HEK293 (cell line): Measurements from ENCODE around the gene ZNF22.

ENCODE experiments used
- CTCF ChIA-PET: fragments of 350-600 bp; formaldehyde crosslinking; extraction: SDS; loops from one replicate; lab custom pipeline; 2021; ENCODE audit warnings: antibody characterized with exemption; lab: Yijun Ruan, JAX
- POLR2A ChIA-PET: fragments of 300-600 bp; formaldehyde crosslinking; extraction: SDS; loops from one replicate; lab custom pipeline; 2020; ENCODE audit warnings: antibody characterized with exemption, inconsistent platforms; lab: Yijun Ruan, JAX
- H3K27ac ChIP-seq: fragments of 200-500 bp; sonication (Bioruptor generic); 2 replicates; pipeline ENCODE4 v1.5.1; 2014; ENCODE audit warnings: low read depth, low read length, control low read depth, inconsistent platforms; ENCODE audit errors: extremely low read depth
- H3K36me3 ChIP-seq, 2 experiments: fragments of 200-500 bp in 1 of 2; sonication (Bioruptor generic) in 1 of 2; 1 replicate in 1 of 2; 2 replicates in 1 of 2; pipeline ENCODE4 v1.5.1; 2014 to 2017; ENCODE audit warnings: inconsistent platforms in 2 of 2, low read length in 2 of 2; ENCODE audit not compliant: control insufficient read depth in 2 of 2, insufficient read depth in 1 of 2
- H3K4me1 ChIP-seq: fragments of 200-500 bp; sonication (Bioruptor generic); 2 replicates; pipeline ENCODE4 v1.5.1; 2014; ENCODE audit warnings: mild to moderate bottlenecking, low read length, inconsistent platforms; ENCODE audit not compliant: control insufficient read depth, insufficient read depth
- H3K4me3 ChIP-seq: 2 replicates; pipeline ENCODE4 v1.5.1; 2011; ENCODE audit warnings: low read depth, mild to moderate bottlenecking, control low read depth, low read length, moderate library complexity
- H3K9me3 ChIP-seq: fragments of 200-500 bp; sonication (Bioruptor generic); 2 replicates; pipeline ENCODE4 v1.5.1; 2014; ENCODE audit warnings: low read depth, low read length, inconsistent platforms; ENCODE audit not compliant: control insufficient read depth, insufficient read depth
- KLF8 ChIP-seq: fragments of 450-650 bp; formaldehyde crosslinking; IDR thresholded peaks from 2 replicates; pipeline ENCODE4 v1.5.1; 2016; ENCODE audit warnings: missing biosample characterization, missing genetic modification characterization
- RBAK ChIP-seq: fragments of 450-650 bp; formaldehyde crosslinking; IDR thresholded peaks from 2 replicates; pipeline ENCODE4 v1.5.1; 2016; ENCODE audit warnings: missing biosample characterization, missing genetic modification characterization
- SALL2 ChIP-seq: fragments of 450-650 bp; formaldehyde crosslinking; IDR thresholded peaks from 2 replicates; pipeline ENCODE4 v1.5.0; 2017; ENCODE audit warnings: missing biosample characterization, mild to moderate bottlenecking, missing genetic modification characterization, borderline replicate concordance
- ZBTB21 ChIP-seq: fragments of 450-650 bp; formaldehyde crosslinking; IDR thresholded peaks from 2 replicates; pipeline ENCODE4 v1.5.1; 2017; ENCODE audit warnings: missing biosample characterization, missing genetic modification characterization
- ZFP41 ChIP-seq: fragments of 450-650 bp; formaldehyde crosslinking; IDR thresholded peaks from 2 replicates; pipeline ENCODE4 v1.5.1; 2016; ENCODE audit warnings: missing biosample characterization, missing genetic modification characterization, borderline replicate concordance
- ZFP69B ChIP-seq: fragments of 450-650 bp; formaldehyde crosslinking; IDR thresholded peaks from 2 replicates; pipeline ENCODE4 v1.5.1; 2016; ENCODE audit warnings: missing biosample characterization, missing genetic modification characterization
- ZNF112 ChIP-seq: fragments of 450-650 bp; formaldehyde crosslinking; IDR thresholded peaks from 2 replicates; pipeline ENCODE4 v1.5.0; 2017; ENCODE audit warnings: missing biosample characterization, missing genetic modification characterization
- ZNF121 ChIP-seq: fragments of 450-650 bp; formaldehyde crosslinking; IDR thresholded peaks from 2 replicates; pipeline ENCODE4 v1.5.1; 2016; ENCODE audit warnings: missing biosample characterization, missing genetic modification characterization
- ZNF157 ChIP-seq: fragments of 450-650 bp; formaldehyde crosslinking; IDR thresholded peaks from 2 replicates; pipeline ENCODE4 v1.5.1; 2016; ENCODE audit warnings: missing biosample characterization, missing genetic modification characterization
- ZNF169 ChIP-seq: fragments of 450-650 bp; formaldehyde crosslinking; IDR thresholded peaks from 2 replicates; pipeline ENCODE4 v1.5.1; 2016; ENCODE audit warnings: missing biosample characterization, missing genetic modification characterization
- ZNF202 ChIP-seq: fragments of 450-650 bp; formaldehyde crosslinking; IDR thresholded peaks from 2 replicates; pipeline ENCODE4 v1.5.1; 2016; ENCODE audit warnings: missing biosample characterization, missing genetic modification characterization, borderline replicate concordance
- ZNF211 ChIP-seq: fragments of 450-650 bp; formaldehyde crosslinking; IDR thresholded peaks from 2 replicates; pipeline ENCODE4 v1.5.1; 2016; ENCODE audit warnings: low read depth, missing biosample characterization, missing genetic modification characterization
- ZNF223 ChIP-seq: fragments of 450-650 bp; formaldehyde crosslinking; IDR thresholded peaks from 2 replicates; pipeline ENCODE4 v1.5.1; 2016; ENCODE audit warnings: missing biosample characterization, missing genetic modification characterization
- ZNF433 ChIP-seq: fragments of 450-650 bp; formaldehyde crosslinking; IDR thresholded peaks from 2 replicates; pipeline ENCODE4 v1.5.1; 2016; ENCODE audit warnings: missing biosample characterization, missing genetic modification characterization, low read depth
- ZNF529 ChIP-seq: fragments of 450-650 bp; formaldehyde crosslinking; IDR thresholded peaks from 2 replicates; pipeline ENCODE4 v1.5.1; 2017; ENCODE audit warnings: missing genetic modification characterization, missing biosample characterization; ENCODE audit not compliant: insufficient replicate concordance
- ZNF658 ChIP-seq: fragments of 450-650 bp; formaldehyde crosslinking; IDR thresholded peaks from 2 replicates; pipeline ENCODE4; 2016; ENCODE audit warnings: missing biosample characterization, missing genetic modification characterization
- ZNF747 ChIP-seq: fragments of 450-650 bp; formaldehyde crosslinking; IDR thresholded peaks from 2 replicates; pipeline ENCODE4 v1.5.1; 2016; ENCODE audit warnings: missing biosample characterization, missing genetic modification characterization
- TF ChIP-seq, protein P1 (sequence below): fragments of 450-650 bp; formaldehyde crosslinking; IDR thresholded peaks from 2 replicates; pipeline ENCODE4 v1.5.1; 2016; ENCODE audit warnings: missing biosample characterization, missing genetic modification characterization, low read depth
- TF ChIP-seq, protein P2 (sequence below): fragments of 450-650 bp; formaldehyde crosslinking; IDR thresholded peaks from 2 replicates; pipeline ENCODE4 v1.5.1; 2016; ENCODE audit warnings: missing biosample characterization, missing genetic modification characterization
- TF ChIP-seq, protein P3 (sequence below): fragments of 450-650 bp; formaldehyde crosslinking; optimal IDR thresholded peaks from 2 replicates; pipeline ENCODE3; 2016; ENCODE audit warnings: missing biosample characterization, mild to moderate bottlenecking, missing genetic modification characterization
- TF ChIP-seq, protein P4 (sequence below): fragments of 450-650 bp; formaldehyde crosslinking; IDR thresholded peaks from 2 replicates; pipeline ENCODE4 v1.5.1; 2016; ENCODE audit warnings: missing biosample characterization, missing genetic modification characterization

The ZNF22 gene

DNA sequence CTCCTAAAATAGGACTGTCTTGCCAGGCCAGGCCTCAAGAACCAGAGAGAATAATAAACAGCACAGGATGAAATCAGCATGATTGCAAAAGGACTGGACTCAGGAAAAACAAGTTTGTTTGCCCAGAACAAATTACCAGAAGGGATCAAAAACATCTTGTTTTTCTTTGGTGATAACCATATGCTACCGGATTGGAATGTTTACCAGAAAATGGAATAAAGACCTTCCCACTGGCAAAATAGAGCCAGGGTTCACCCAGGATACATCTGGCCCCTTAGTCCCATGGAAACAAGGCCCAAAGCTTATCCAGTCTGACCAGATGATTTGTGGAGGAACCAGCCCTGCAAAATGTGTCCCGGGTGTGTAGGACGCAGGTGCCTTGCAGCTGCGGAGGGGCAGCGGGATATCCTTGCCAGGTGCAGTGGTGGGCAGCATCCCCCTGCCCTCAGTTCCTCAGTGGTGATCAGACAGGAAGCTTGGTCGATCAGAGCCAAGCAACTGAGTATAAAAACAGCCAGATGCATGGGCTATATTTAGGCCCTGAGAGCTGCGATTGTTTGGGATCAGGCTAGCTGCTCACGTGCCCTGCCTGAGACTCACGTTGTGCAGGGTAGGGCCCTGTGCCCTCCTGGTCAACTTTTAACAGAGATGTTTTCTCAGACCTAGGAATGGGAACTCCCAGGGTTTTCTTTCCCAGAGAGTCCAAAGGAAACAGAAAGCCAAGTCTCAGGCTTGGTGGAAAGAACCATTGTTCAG lies 4.6 kb upstream of the ZNF22 start:
- TF ChIP-seq ZFP41 (tag by site-specific recombination), result no peak
- TF ChIP-seq ZNF658 (tag by site-specific recombination), result no peak
- no peak for TF ChIP-seq ZNF169 (tag by site-specific recombination)
- no peak for TF ChIP-seq RBAK (tag by site-specific recombination)
- TF ChIP-seq, protein P1, sequence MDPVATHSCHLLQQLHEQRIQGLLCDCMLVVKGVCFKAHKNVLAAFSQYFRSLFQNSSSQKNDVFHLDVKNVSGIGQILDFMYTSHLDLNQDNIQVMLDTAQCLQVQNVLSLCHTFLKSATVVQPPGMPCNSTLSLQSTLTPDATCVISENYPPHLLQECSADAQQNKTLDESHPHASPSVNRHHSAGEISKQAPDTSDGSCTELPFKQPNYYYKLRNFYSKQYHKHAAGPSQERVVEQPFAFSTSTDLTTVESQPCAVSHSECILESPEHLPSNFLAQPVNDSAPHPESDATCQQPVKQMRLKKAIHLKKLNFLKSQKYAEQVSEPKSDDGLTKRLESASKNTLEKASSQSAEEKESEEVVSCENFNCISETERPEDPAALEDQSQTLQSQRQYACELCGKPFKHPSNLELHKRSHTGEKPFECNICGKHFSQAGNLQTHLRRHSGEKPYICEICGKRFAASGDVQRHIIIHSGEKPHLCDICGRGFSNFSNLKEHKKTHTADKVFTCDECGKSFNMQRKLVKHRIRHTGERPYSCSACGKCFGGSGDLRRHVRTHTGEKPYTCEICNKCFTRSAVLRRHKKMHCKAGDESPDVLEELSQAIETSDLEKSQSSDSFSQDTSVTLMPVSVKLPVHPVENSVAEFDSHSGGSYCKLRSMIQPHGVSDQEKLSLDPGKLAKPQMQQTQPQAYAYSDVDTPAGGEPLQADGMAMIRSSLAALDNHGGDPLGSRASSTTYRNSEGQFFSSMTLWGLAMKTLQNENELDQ (tag by site-specific recombination), result no peak
- no peak for TF ChIP-seq ZNF433
- TF ChIP-seq ZNF157 (tag by site-specific recombination), result no peak
- TF ChIP-seq ZNF223 (tag by site-specific recombination), result no peak
- no peak for TF ChIP-seq ZNF747 (tag by site-specific recombination)
- TF ChIP-seq ZNF112 (tag by site-specific recombination), result no peak
- no peak for TF ChIP-seq ZNF121 (tag by site-specific recombination)
- CTCF ChIA-PET, result interaction anchor here (0.5 to 1.7 kb wide), 4 partner anchors 33 to 1326 kb away, joined by 3 to 5 read pairs (median 4); no protein-coding TSS in a partner anchor
- no peaks in the 10 kb centered on the region for H3K4me1 ChIP-seq
- H3K27ac ChIP-seq, result no peak overlapping the region
- H3K4me3 ChIP-seq, result no peak overlapping the region
- POLR2A ChIA-PET, result interaction anchor here (2.1 kb wide), 1 partner anchor 17 kb away, joined by 10 read pairs; the partner anchor contains the start of gene DEPP1
- peaks cover 0 to 10% of the 10 kb centered on the region in 2 experiments; a peak in 1 of 3 replicates for H3K36me3 ChIP-seq
- H3K9me3 ChIP-seq, result no peaks in the 10 kb centered on the region

DNA sequence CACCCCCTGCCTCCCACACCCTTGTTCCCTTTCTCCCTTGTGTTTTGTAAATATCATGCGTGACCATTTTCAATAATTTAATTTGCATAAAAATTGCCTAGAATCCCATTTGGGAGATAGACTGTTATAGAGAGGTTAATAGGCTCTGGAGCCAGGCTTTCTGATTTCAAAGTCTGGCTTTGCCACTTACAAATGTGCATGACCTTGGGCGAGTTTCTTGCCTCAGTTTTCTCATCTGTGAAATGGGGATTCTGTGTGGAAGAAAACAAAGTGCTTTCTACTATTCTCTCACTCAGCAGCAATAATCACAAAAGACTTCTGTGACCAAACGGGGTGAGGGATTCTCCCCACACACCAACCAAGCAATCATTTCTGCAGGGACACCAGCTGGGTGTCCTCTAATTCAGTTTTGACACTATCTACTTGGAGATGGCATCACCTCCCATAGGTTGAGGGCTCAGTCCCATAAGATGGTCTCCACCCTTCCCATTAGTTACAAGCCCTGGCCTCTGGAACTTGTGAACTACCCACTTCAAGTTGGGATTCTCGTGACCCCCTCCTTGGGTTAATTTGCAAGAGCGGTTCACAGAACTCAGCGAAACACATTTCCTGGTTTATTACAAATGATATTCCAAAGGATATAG lies 3.5 kb upstream of the ZNF22 start:
- no peak overlapping the region for H3K27ac ChIP-seq
- H3K4me3 ChIP-seq, result no peak overlapping the region
- no peak for TF ChIP-seq ZFP69B (tag by site-specific recombination)
- TF ChIP-seq ZNF529 (tag by site-specific recombination), result no peak
- TF ChIP-seq, protein P2, sequence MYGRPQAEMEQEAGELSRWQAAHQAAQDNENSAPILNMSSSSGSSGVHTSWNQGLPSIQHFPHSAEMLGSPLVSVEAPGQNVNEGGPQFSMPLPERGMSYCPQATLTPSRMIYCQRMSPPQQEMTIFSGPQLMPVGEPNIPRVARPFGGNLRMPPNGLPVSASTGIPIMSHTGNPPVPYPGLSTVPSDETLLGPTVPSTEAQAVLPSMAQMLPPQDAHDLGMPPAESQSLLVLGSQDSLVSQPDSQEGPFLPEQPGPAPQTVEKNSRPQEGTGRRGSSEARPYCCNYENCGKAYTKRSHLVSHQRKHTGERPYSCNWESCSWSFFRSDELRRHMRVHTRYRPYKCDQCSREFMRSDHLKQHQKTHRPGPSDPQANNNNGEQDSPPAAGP, result no peak
- TF ChIP-seq, protein P3, sequence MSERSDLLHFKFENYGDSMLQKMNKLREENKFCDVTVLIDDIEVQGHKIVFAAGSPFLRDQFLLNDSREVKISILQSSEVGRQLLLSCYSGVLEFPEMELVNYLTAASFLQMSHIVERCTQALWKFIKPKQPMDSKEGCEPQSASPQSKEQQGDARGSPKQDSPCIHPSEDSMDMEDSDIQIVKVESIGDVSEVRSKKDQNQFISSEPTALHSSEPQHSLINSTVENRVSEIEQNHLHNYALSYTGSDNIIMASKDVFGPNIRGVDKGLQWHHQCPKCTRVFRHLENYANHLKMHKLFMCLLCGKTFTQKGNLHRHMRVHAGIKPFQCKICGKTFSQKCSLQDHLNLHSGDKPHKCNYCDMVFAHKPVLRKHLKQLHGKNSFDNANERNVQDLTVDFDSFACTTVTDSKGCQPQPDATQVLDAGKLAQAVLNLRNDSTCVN (tag by site-specific recombination), result no peak
- TF ChIP-seq KLF8 (tag by site-specific recombination), result no peak
- TF ChIP-seq SALL2 (tag by site-specific recombination), result no peak
- TF ChIP-seq, protein P4, sequence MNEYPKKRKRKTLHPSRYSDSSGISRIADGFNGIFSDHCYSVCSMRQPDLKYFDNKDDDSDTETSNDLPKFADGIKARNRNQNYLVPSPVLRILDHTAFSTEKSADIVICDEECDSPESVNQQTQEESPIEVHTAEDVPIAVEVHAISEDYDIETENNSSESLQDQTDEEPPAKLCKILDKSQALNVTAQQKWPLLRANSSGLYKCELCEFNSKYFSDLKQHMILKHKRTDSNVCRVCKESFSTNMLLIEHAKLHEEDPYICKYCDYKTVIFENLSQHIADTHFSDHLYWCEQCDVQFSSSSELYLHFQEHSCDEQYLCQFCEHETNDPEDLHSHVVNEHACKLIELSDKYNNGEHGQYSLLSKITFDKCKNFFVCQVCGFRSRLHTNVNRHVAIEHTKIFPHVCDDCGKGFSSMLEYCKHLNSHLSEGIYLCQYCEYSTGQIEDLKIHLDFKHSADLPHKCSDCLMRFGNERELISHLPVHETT (tag by site-specific recombination), result no peak
- no peak for TF ChIP-seq ZNF202 (tag by site-specific recombination)
- no peak for TF ChIP-seq ZBTB21 (tag by site-specific recombination)
- TF ChIP-seq ZNF211 (tag by site-specific recombination), result no peak
- TF ChIP-seq, all 188 proteins: peak for 0
- H3K9me3 ChIP-seq, result no peaks in the 10 kb centered on the region
- POLR2A ChIA-PET, result no interaction called here
- CTCF ChIA-PET, result no interaction called here
- peaks cover 0 to 6% of the 10 kb centered on the region in 2 experiments; a peak in 1 of 3 replicates for H3K36me3 ChIP-seq
- H3K4me1 ChIP-seq, result no peaks in the 10 kb centered on the region
